ENCODE results near the gene NMNAT1.

NMNAT1 gene

GRCh38 chr1:9904596-9904995, 38.7 kb upstream of the NMNAT1 start:
- H3K27ac ChIP-seq, result no peak overlapping the region
- no peak for TF ChIP-seq ZFX (IDR thresholded peaks at IDR 0.05; ENCODE audit: borderline replicate concordance)
- TF ChIP-seq CTCF (IDR thresholded peaks at IDR 0.05), result no peak

- no peak overlapping the region for H3K27ac ChIP-seq
- TF ChIP-seq CTCF (IDR thresholded peaks at IDR 0.05) (no peak), ZFX (IDR thresholded peaks at IDR 0.05; ENCODE audit: borderline replicate concordance) (no peak)
These were observed 38.3 kb upstream of the NMNAT1 start for GRCh38 chr1:9905010-9905409.

GRCh38 chr1:9906466-9906865, 36.8 kb upstream of the NMNAT1 start:
- no peak overlapping the region for H3K27ac ChIP-seq
- TF ChIP-seq ZFX (IDR thresholded peaks at IDR 0.05; ENCODE audit: borderline replicate concordance) (no peak), CTCF (IDR thresholded peaks at IDR 0.05) (no peak)

- no peak overlapping the region for H3K27ac ChIP-seq
- no peak for TF ChIP-seq CTCF (IDR thresholded peaks at IDR 0.05)
- no peak for TF ChIP-seq ZFX (IDR thresholded peaks at IDR 0.05; ENCODE audit: borderline replicate concordance)
These were observed 35.8 kb upstream of the NMNAT1 start for GRCh38 chr1:9907441-9907840.

GRCh38 chr1:9908871-9909233, 34.4 kb upstream of the NMNAT1 start:
- peak overlapping the region; percentile 88; the same call in 1 of the 2 replicates for H3K27ac ChIP-seq
- TF ChIP-seq CTCF (IDR thresholded peaks at IDR 0.05) (no peak), ZFX (IDR thresholded peaks at IDR 0.05; ENCODE audit: borderline replicate concordance) (no peak)

- TF ChIP-seq CTCF (IDR thresholded peaks at IDR 0.05) (no peak), ZFX (IDR thresholded peaks at IDR 0.05; ENCODE audit: borderline replicate concordance) (no peak)
- peak overlapping the region; percentile 88 for H3K27ac ChIP-seq
These were observed 33.8 kb upstream of the NMNAT1 start for GRCh38 chr1:9909234-9910046.

- H3K27ac ChIP-seq, result peak within 1 kb of the TSS; percentile 88
- TF ChIP-seq CTCF (IDR thresholded peaks at IDR 0.05) (0 out of 2 replicates have a peak, but pooled peaks have one; percentile 7), ZFX (IDR thresholded peaks at IDR 0.05; ENCODE audit: borderline replicate concordance) (no peak)
These were observed 33.2 kb upstream of the NMNAT1 start, which contains the start of gene CTNNBIP1 for GRCh38 chr1:9910076-9910422. CTNNBIP1 (minus strand) TSS chr1:9910269; CDS start chr1:9872064, 38,205 bp downstream.
